B cell (primary cell): ENCODE results near the gene RNF213. TPM values are rescaled to one million over a fixed set of nuclear protein-coding genes. Genes with fewer than 3 reads are reported as not detected.

ENCODE experiments used
- ATAC-seq: fragments of 200-7000 bp; cut with Tn5 transposase; one replicate; pipeline ENCODE4 v1.10.0; 2021; ENCODE audit warnings: low read depth, mild to moderate bottlenecking, moderate number of reproducible peaks, moderate library complexity
- CTCF ChIA-PET: fragments of 350-600 bp; sonication (Branson Sonifier 250); formaldehyde crosslinking; loops from one replicate; lab custom pipeline; 2021; ENCODE audit warnings: antibody characterized with exemption, inconsistent platforms; lab: Charles Lee
- POLR2A ChIA-PET: fragments of 350-600 bp; sonication (Branson Sonifier 250); formaldehyde crosslinking; loops from one replicate; lab custom pipeline; 2021; ENCODE audit warnings: antibody characterized with exemption; lab: Charles Lee
- DNase-seq: peaks from one replicate; pipeline ENCODE4 v3.0.0; 2013
- H2AFZ ChIP-seq: 2 replicates; pipeline ENCODE4 v1.6.1; 2012; ENCODE audit warnings: mild to moderate bottlenecking, low read depth, low read length; ENCODE audit not compliant: insufficient read depth, poor library complexity, severe bottlenecking
- H3K27ac ChIP-seq, 2 donors: 1 replicate in 1 of 2; 2 replicates in 1 of 2; pipeline ENCODE4 v1.5.1; 2012 to 2013; ENCODE audit warnings: low read length in 2 of 2, mild to moderate bottlenecking in 2 of 2, moderate library complexity in 1 of 2
- H3K27me3 ChIP-seq, 4 experiments: fragments of 200-600 bp in 1 of 4; sonication (generic) in 1 of 4; replicated peaks in 1 of 4; 1 replicate in 2 of 4; 2 replicates in 2 of 4; pipeline versions ENCODE4 v1.6.1 to v1.7.0; 2013 to 2016; ENCODE audit warnings: low read length in 3 of 4, mild to moderate bottlenecking in 2 of 4, mixed read lengths in 1 of 4, moderate library complexity in 1 of 4; ENCODE audit not compliant: insufficient read depth in 4 of 4, control insufficient read depth in 3 of 4; ENCODE audit errors: control extremely low read depth in 1 of 4
- H3K36me3 ChIP-seq, 2 experiments: replicated peaks in 1 of 2; 1 replicate in 1 of 2; 2 replicates in 1 of 2; pipeline versions ENCODE4 v1.6.1 to v1.7.1; 2013; ENCODE audit warnings: low read length in 1 of 2; ENCODE audit not compliant: insufficient read depth in 2 of 2, control insufficient read depth in 1 of 2; ENCODE audit errors: control extremely low read depth in 1 of 2, extremely low read depth in 1 of 2
- H3K4me1 ChIP-seq, 2 donors: fragments of 200-600 bp in 1 of 2; sonication (generic) in 1 of 2; 1 replicate in 1 of 2; 2 replicates in 1 of 2; pipeline versions ENCODE4 v1.5.1 to v1.6.1; 2013 to 2017; ENCODE audit warnings: low read length in 2 of 2; ENCODE audit not compliant: control insufficient read depth in 2 of 2, insufficient read depth in 2 of 2
- H3K4me2 ChIP-seq: replicated peaks from 2 replicates; pipeline ENCODE3; 2012; ENCODE audit warnings: mild to moderate bottlenecking, low read depth, low read length; ENCODE audit not compliant: poor library complexity, severe bottlenecking
- H3K4me3 ChIP-seq, 5 experiments: fragments of 200-600 bp in 1 of 5; sonication (generic) in 1 of 5; 1 replicate in 3 of 5; 2 replicates in 2 of 5; pipeline versions ENCODE4 v1.5.1 to v1.7.0; 2011 to 2016; ENCODE audit warnings: low read length in 4 of 5, mild to moderate bottlenecking in 4 of 5, low read depth in 2 of 5, control low read depth in 1 of 5, moderate library complexity in 1 of 5; ENCODE audit not compliant: insufficient read depth in 1 of 5; ENCODE audit errors: control extremely low read depth in 1 of 5, extremely low read depth in 1 of 5
- H3K79me2 ChIP-seq: fragments of 200-600 bp; sonication (generic); one replicate; pipeline ENCODE4 v1.6.0; 2016; ENCODE audit warnings: low read length; ENCODE audit not compliant: control insufficient read depth, insufficient read depth
- H3K9ac ChIP-seq: fragments of 200-600 bp; sonication (generic); 2 replicates; pipeline ENCODE4 v1.6.1; 2017; ENCODE audit warnings: mild to moderate bottlenecking, low read length, moderate library complexity
- H3K9me3 ChIP-seq, 3 donors: one replicate each; pipeline versions ENCODE4 v1.6.1 to v1.7.1; 2013; ENCODE audit warnings: low read length in 2 of 3; ENCODE audit not compliant: control insufficient read depth in 2 of 3, insufficient read depth in 1 of 3; ENCODE audit errors: control extremely low read depth in 1 of 3
- H4K20me1 ChIP-seq: 2 replicates; pipeline ENCODE4 v1.6.0; 2012; ENCODE audit warnings: mild to moderate bottlenecking, low read length; ENCODE audit not compliant: insufficient read depth, control insufficient read depth, poor library complexity, severe bottlenecking
- H3K27ac Mint-ChIP-seq: one replicate; pipeline ENCODE4 v1.8.0; 2021; ENCODE audit warnings: mixed read lengths
- H3K27me3 Mint-ChIP-seq: one replicate; pipeline ENCODE4 v1.8.0; 2021; ENCODE audit warnings: mixed read lengths
- H3K4me1 Mint-ChIP-seq: one replicate; pipeline ENCODE4 v1.8.0; 2021; ENCODE audit warnings: mixed read lengths
- H3K4me3 Mint-ChIP-seq: one replicate; pipeline ENCODE4 v1.8.0; 2021; ENCODE audit warnings: mixed read lengths
- H3K9me3 Mint-ChIP-seq: one replicate; pipeline ENCODE4 v1.8.0; 2022; ENCODE audit warnings: mixed read lengths; ENCODE audit not compliant: insufficient read depth
- CTCF ChIP-seq: fragments of 200-600 bp; IDR thresholded peaks from one replicate; pipeline ENCODE4 v1.8.0; 2022; ENCODE audit warnings: antibody characterized with exemption, mild to moderate bottlenecking
- EZH2 ChIP-seq: IDR thresholded peaks from 2 replicates; pipeline ENCODE4 v1.6.1; 2012; ENCODE audit warnings: borderline replicate concordance, low read depth, mild to moderate bottlenecking, moderate library complexity, low read length; ENCODE audit not compliant: insufficient read depth, poor library complexity, severe bottlenecking
- WGBS: methylation state at CpG from one replicate; pipeline ENCODE4 v1.1.5; 2013; ENCODE audit warnings: missing lambda C conversion rate; ENCODE audit not compliant: insufficient coverage; 5-methylcytosine and 5-hydroxymethylcytosine counted together
- intact Hi-C: fragments of 100-400 bp; cut with micrococcal nuclease; formaldehyde crosslinking; loops from one replicate; pipeline ENCODE4 v1.10.0; 2022
- polyA plus RNA-seq: library from polyadenylated mRNA; depleted of rRNA; stranded (reverse); fragments of >200 nt; gene quantifications from 2 replicates; pipeline ENCODE4 v1.2.3, GENCODE V29; 2012
- total RNA-seq, 2 donors: library from RNA; stranded (reverse); fragments of 120-200 nt in 1 of 2; gene quantifications; 1 replicate in 1 of 2; 2 replicates in 1 of 2; pipeline versions ENCODE4 v1.2.3 to v1.2.4, GENCODE V29; 2013 to 2022

The RNF213 gene
- total and polyA plus RNA-seq, 2 donors (not counting 1 experiment from before 2014, with no cell fraction given): 121 to 287 TPM

- no peak for ATAC-seq
- Mint-ChIP-seq H3K27ac (no peak overlapping the region), H3K9me3 (no peaks in the 10 kb centered on the region), H3K4me1 (no peaks in the 10 kb centered on the region), H3K27me3 (no peaks in the 10 kb centered on the region), H3K4me3 (no peak overlapping the region)
- H3K4me2 ChIP-seq: no peak overlapping the region
- TF ChIP-seq CTCF (no peak), EZH2 (no peak)
- no peak overlapping the region for H3K9ac ChIP-seq
- no peak overlapping the region for H3K4me3 ChIP-seq
- no peak for DNase-seq
- no peak overlapping the region for H2AFZ ChIP-seq
- ChIA-PET POLR2A (no interaction called here), CTCF (no interaction called here)
- H4K20me1 ChIP-seq: no peaks in the 10 kb centered on the region
- no peaks in the 10 kb centered on the region for H3K79me2 ChIP-seq
- WGBS: 95% methylated on average over 15 of the region's 17 CpGs
- intact Hi-C loops: no loop called here
- H3K27me3 ChIP-seq: no peaks in the 10 kb centered on the region
- no peaks in the 10 kb centered on the region for H3K9me3 ChIP-seq
- H3K27ac ChIP-seq: no peak overlapping the region
- H3K36me3 ChIP-seq: peaks cover 4 to 91% of the 10 kb centered on the region in 2 experiments
- H3K4me1 ChIP-seq: no peaks in the 10 kb centered on the region
Observed at GRCh38 chr17:80367503-80367902, 106.9 kb downstream of the RNF213 start.

GRCh38 chr17:80371196-80371595 lies 110.5 kb downstream of the RNF213 start:
- WGBS: 100% methylated on average over 3 of the region's 5 CpGs
- Mint-ChIP-seq H3K27me3 (no peaks in the 10 kb centered on the region), H3K4me3 (no peak overlapping the region), H3K27ac (no peak overlapping the region), H3K4me1 (no peaks in the 10 kb centered on the region), H3K9me3 (no peaks in the 10 kb centered on the region)
- Histone ChIP-seq H3K4me1 (no peaks in the 10 kb centered on the region), H3K79me2 (no peaks in the 10 kb centered on the region), H3K4me2 (no peak overlapping the region), H3K9me3 (no peaks in the 10 kb centered on the region), H3K9ac (no peak overlapping the region), H3K27ac (no peak overlapping the region), H3K36me3 (peaks cover 4 to 92% of the 10 kb centered on the region in 2 experiments), H3K4me3 (no peak overlapping the region), H2AFZ (no peak overlapping the region), H4K20me1 (no peaks in the 10 kb centered on the region), H3K27me3 (no peaks in the 10 kb centered on the region)
- ATAC-seq: no peak
- no peak for DNase-seq
- intact Hi-C loops: no loop called here
- ChIA-PET CTCF (interaction anchor here (1.7 to 2.1 kb wide), 2 partner anchors 9 to 176 kb away, joined by 4 to 6 read pairs; no protein-coding TSS in a partner anchor), POLR2A (interaction anchor here (0.6 kb wide), 1 partner anchor 80 kb away, joined by 3 read pairs; no protein-coding TSS in a partner anchor)
- TF ChIP-seq EZH2 (no peak), CTCF (no peak)
